IMR-90 (cell line): ENCODE measurements around the gene LZTFL1. TPM values are rescaled to one million over a fixed set of nuclear protein-coding genes. Genes with fewer than 3 reads are reported as not detected.

ENCODE experiments used
- ATAC-seq: fragments of 200-7000 bp; cut with Tn5 transposase; 2 replicates; pipeline ENCODE4 v1.9.1; 2020; ENCODE audit warnings: low read depth, mild to moderate bottlenecking, moderate library complexity
- BruUV-seq: library from RNA; stranded (reverse); fragments of 400-500 nt; replicated peaks from 2 replicates; lab custom pipeline; 2021; lab: Mats Ljungman, UMichigan
- CTCF ChIA-PET: fragments of 300-600 bp; formaldehyde crosslinking; extraction: SDS; loops from one replicate; lab custom pipeline; 2021; ENCODE audit warnings: antibody characterized with exemption; lab: Yijun Ruan, JAX
- POLR2A ChIA-PET: fragments of 300-600 bp; sonication (Branson Sonifier 250); formaldehyde crosslinking; loops from one replicate; lab custom pipeline; 2022; ENCODE audit warnings: antibody characterized with exemption; ENCODE audit not compliant: unreplicated experiment; lab: Charles Lee
- DNase-seq: peaks from one replicate; pipeline ENCODE4 v3.0.0; 2013
- H2AFZ ChIP-seq: replicated peaks from 2 replicates; pipeline ENCODE3; 2013; ENCODE audit warnings: low read length, mild to moderate bottlenecking; ENCODE audit not compliant: poor library complexity
- H2AK5ac ChIP-seq: 2 replicates; pipeline ENCODE4 v1.6.1; 2013; ENCODE audit warnings: low read depth, low read length, inconsistent platforms
- H2AK9ac ChIP-seq: replicated peaks from 2 replicates; pipeline ENCODE3; 2013; ENCODE audit warnings: mild to moderate bottlenecking, low read depth, low read length, moderate library complexity; ENCODE audit not compliant: poor library complexity
- H2BK120ac ChIP-seq: 2 replicates; pipeline ENCODE4 v1.6.1; 2013; ENCODE audit warnings: low read depth, low read length, inconsistent platforms
- H2BK15ac ChIP-seq: 3 replicates; pipeline ENCODE4 v1.6.1; 2013; ENCODE audit warnings: low read depth, low read length, inconsistent platforms
- H2BK20ac ChIP-seq: 2 replicates; pipeline ENCODE4 v1.6.1; 2013; ENCODE audit warnings: low read depth, mild to moderate bottlenecking, inconsistent platforms, low read length, moderate library complexity
- H2BK5ac ChIP-seq: 2 replicates; pipeline ENCODE4 v1.6.1; 2013; ENCODE audit warnings: mild to moderate bottlenecking, low read depth, low read length, inconsistent platforms; ENCODE audit not compliant: poor library complexity, severe bottlenecking
- H3K14ac ChIP-seq: replicated peaks from 2 replicates; pipeline ENCODE4 v1.6.1; 2013; ENCODE audit warnings: low read depth, low read length, inconsistent platforms
- H3K18ac ChIP-seq: 2 replicates; pipeline ENCODE4 v1.6.1; 2013; ENCODE audit warnings: low read depth, low read length, control low read depth
- H3K23ac ChIP-seq: 2 replicates; pipeline ENCODE4 v1.6.1; 2013; ENCODE audit warnings: low read depth, low read length, inconsistent platforms
- H3K27ac ChIP-seq: 2 replicates; pipeline ENCODE4 v1.5.1; 2013; ENCODE audit warnings: mild to moderate bottlenecking, control low read depth, low read length; ENCODE audit not compliant: insufficient read depth
- H3K27me3 ChIP-seq: 2 replicates; pipeline ENCODE4 v1.6.1; 2013; ENCODE audit warnings: low read length; ENCODE audit not compliant: control insufficient read depth, insufficient read depth
- H3K36me3 ChIP-seq: 2 replicates; pipeline ENCODE4 v1.6.1; 2013; ENCODE audit warnings: low read length, mixed read lengths; ENCODE audit not compliant: control insufficient read depth, insufficient read depth
- H3K4ac ChIP-seq: 2 replicates; pipeline ENCODE4 v1.6.1; 2013; ENCODE audit warnings: low read depth, low read length, inconsistent platforms
- H3K4me1 ChIP-seq: 2 replicates; pipeline ENCODE4 v1.6.1; 2013; ENCODE audit warnings: low read length, mixed read lengths; ENCODE audit not compliant: control insufficient read depth, insufficient read depth
- H3K4me2 ChIP-seq: 2 replicates; pipeline ENCODE4 v1.6.1; 2013; ENCODE audit warnings: low read depth, mild to moderate bottlenecking, control low read depth, low read length, moderate library complexity
- H3K4me3 ChIP-seq: 2 replicates; pipeline ENCODE4 v1.5.1; 2013; ENCODE audit warnings: low read depth, mild to moderate bottlenecking, control low read depth, low read length, moderate library complexity; ENCODE audit not compliant: insufficient read depth
- H3K56ac ChIP-seq: 2 replicates; pipeline ENCODE4 v1.6.1; 2013; ENCODE audit warnings: low read length, inconsistent platforms; ENCODE audit not compliant: insufficient read depth; ENCODE audit errors: extremely low read depth
- H3K79me1 ChIP-seq, 2 experiments: 2 replicates each; pipeline ENCODE4 v1.6.1; 2013; ENCODE audit warnings: low read length in 2 of 2, inconsistent platforms in 1 of 2, low read depth in 1 of 2
- H3K9ac ChIP-seq: 2 replicates; pipeline ENCODE4 v1.6.1; 2013; ENCODE audit warnings: low read depth, low read length, control low read depth
- H3K9me1 ChIP-seq: 2 replicates; pipeline ENCODE4 v1.6.1; 2013; ENCODE audit warnings: low read length, inconsistent platforms; ENCODE audit not compliant: insufficient read depth
- H3K9me3 ChIP-seq: 2 replicates; pipeline ENCODE4 v1.6.1; 2013; ENCODE audit warnings: low read length; ENCODE audit not compliant: control insufficient read depth, insufficient read depth
- H4K20me1 ChIP-seq: 2 replicates; pipeline ENCODE4 v1.6.1; 2013; ENCODE audit warnings: low read length, inconsistent platforms; ENCODE audit not compliant: insufficient read depth
- H4K5ac ChIP-seq: 2 replicates; pipeline ENCODE4 v1.6.1; 2013; ENCODE audit warnings: mild to moderate bottlenecking, low read depth, low read length, control low read depth
- H4K8ac ChIP-seq, 2 experiments: 2 replicates each; pipeline ENCODE4 v1.6.1; 2013; ENCODE audit warnings: low read depth in 2 of 2, low read length in 2 of 2, control low read depth in 1 of 2, inconsistent platforms in 1 of 2
- H4K91ac ChIP-seq: 2 replicates; pipeline ENCODE4 v1.6.1; 2013; ENCODE audit warnings: low read depth, low read length, inconsistent platforms; ENCODE audit not compliant: insufficient read depth
- BHLHE40 ChIP-seq: fragments of 150-350 bp; IDR thresholded peaks from 2 replicates; pipeline ENCODE4 v1.6.1; 2016; ENCODE audit warnings: mild to moderate bottlenecking, low read depth, low read length
- CEBPB ChIP-seq: IDR thresholded peaks from 2 replicates; pipeline ENCODE4 v1.6.1; 2012; ENCODE audit warnings: low read depth, low read length, improper control_type of control experiment
- CTCF ChIP-seq: conservative IDR thresholded peaks from 2 replicates; pipeline ENCODE4 v1.5.1; 2012; ENCODE audit warnings: mild to moderate bottlenecking, low read depth, low read length, improper control_type of control experiment
- ELK1 ChIP-seq: fragments of 150-350 bp; IDR thresholded peaks from 2 replicates; pipeline ENCODE4 v1.6.1; 2016; ENCODE audit warnings: low read depth, mild to moderate bottlenecking, low read length, moderate library complexity, borderline replicate concordance
- MAZ ChIP-seq: IDR thresholded peaks from 2 replicates; pipeline ENCODE4 v1.6.1; 2012; ENCODE audit warnings: low read depth, mild to moderate bottlenecking, low read length, improper control_type of control experiment, moderate library complexity, borderline replicate concordance
- MXI1 ChIP-seq: IDR thresholded peaks from 2 replicates; pipeline ENCODE4 v1.6.1; 2012; ENCODE audit warnings: low read depth, mild to moderate bottlenecking, low read length, moderate library complexity, borderline replicate concordance
- NFE2L2 ChIP-seq: fragments of 150-350 bp; IDR thresholded peaks from 2 replicates; pipeline ENCODE4 v1.6.1; 2016; ENCODE audit warnings: low read depth, mild to moderate bottlenecking, low read length
- POLR2A ChIP-seq: IDR thresholded peaks from 2 replicates; pipeline ENCODE4 v1.6.1; 2012; ENCODE audit warnings: mild to moderate bottlenecking, low read depth, low read length
- RAD21 ChIP-seq: IDR thresholded peaks from 2 replicates; pipeline ENCODE4 v1.6.1; 2012; ENCODE audit warnings: low read length, improper control_type of control experiment
- RFX5 ChIP-seq: IDR thresholded peaks from 2 replicates; pipeline ENCODE4 v1.8.0; 2012; ENCODE audit warnings: low read depth, mild to moderate bottlenecking, low read length, moderate library complexity
- SMC3 ChIP-seq: fragments of 150-350 bp; IDR thresholded peaks from 2 replicates; pipeline ENCODE4 v1.6.1; 2016; ENCODE audit warnings: low read depth, mild to moderate bottlenecking, antibody characterized with exemption, low read length, moderate library complexity
- WGBS, 2 experiments: methylation state at CpG; one replicate each; pipeline versions ENCODE4 v1.1.5 to v1.1.7; 2013; ENCODE audit warnings: missing lambda C conversion rate in 2 of 2; ENCODE audit not compliant: insufficient read length in 1 of 2; ENCODE audit errors: extremely low coverage in 2 of 2; 5-methylcytosine and 5-hydroxymethylcytosine counted together
- dilution Hi-C: fragments of 300-500 bp; cut with HindIII; formaldehyde crosslinking; loops from one replicate; pipeline ENCODE4 v1.14.3; 2018; ENCODE audit warnings: low sequenced_read_pairs; ENCODE audit not compliant: unreplicated experiment
- in situ Hi-C: fragments of 300-500 bp; cut with MboI; formaldehyde crosslinking; loops from 3 replicates; pipeline ENCODE4 v1.14.3; 2019; ENCODE audit warnings: low sequenced_read_pairs, inconsistent platforms, mixed read lengths
- intact Hi-C: fragments of 100-400 bp; cut with micrococcal nuclease; formaldehyde crosslinking; loops from 2 replicates; pipeline ENCODE4 v1.10.0; 2022
- polyA plus RNA-seq, 3 experiments: library from polyadenylated mRNA; depleted of rRNA; stranded (reverse); fragments of >200 nt; gene quantifications; 2 replicates each; pipeline ENCODE4 v1.2.3, GENCODE V29; 2012; ENCODE audit warnings: low replicate concordance in 1 of 3
- total RNA-seq: library from RNA; depleted of rRNA; stranded (reverse); fragments of >200 nt; gene quantifications from 2 replicates; pipeline ENCODE4 v1.2.3, GENCODE V29; 2012

The LZTFL1 gene
- total and polyA plus RNA-seq, 2 of the 4 experiments (the other 2 are of a cell fraction), result 10.3 to 10.4 TPM

GRCh38 chr3:45884368-45885201 lies 42.7 kb upstream of the LZTFL1 start (continued):
- no peak for TF ChIP-seq MAZ

- Histone ChIP-seq H2BK15ac (no peak overlapping the region), H3K27me3 (peaks cover 41% of the 10 kb centered on the region), H3K14ac (no peak overlapping the region), H2AK9ac (no peak overlapping the region), H3K9me3 (no peaks in the 10 kb centered on the region), H3K4ac (no peak overlapping the region), H3K79me1 (no peaks in the 10 kb centered on the region), H3K23ac (no peak overlapping the region), H2BK5ac (no peak overlapping the region), H2BK120ac (no peak overlapping the region), H3K27ac (no peak overlapping the region), H4K5ac (no peak overlapping the region), H3K56ac (no peak overlapping the region), H3K4me1 (no peaks in the 10 kb centered on the region; the same call in 1 of the 2 replicates), H3K4me3 (no peak overlapping the region), H2AFZ (no peak overlapping the region), H3K18ac (no peak overlapping the region), H4K91ac (no peak overlapping the region), H3K9me1 (no peaks in the 10 kb centered on the region), H3K9ac (no peak overlapping the region), H2BK20ac (no peak overlapping the region), H4K8ac (no peak overlapping the region), H4K20me1 (no peaks in the 10 kb centered on the region), H2AK5ac (no peak overlapping the region), H3K4me2 (no peak overlapping the region), H3K36me3 (no peaks in the 10 kb centered on the region)
- dilution Hi-C loops, result no loop called here
- in situ Hi-C loops, result no loop called here
- ATAC-seq, result no peak
- peak; percentile 53 for DNase-seq
- intact Hi-C loops, result no loop called here
- POLR2A ChIA-PET, result no interaction called here
- BruUV-seq, result no TSS peak
- WGBS, 2 experiments, result 0% methylated on average over 1 of the region's 8 CpGs; no CpG with 5 or more reads in 1 of the 2 experiments
- CTCF ChIA-PET, result no interaction called here
- no peak for TF ChIP-seq RAD21
- TF ChIP-seq MXI1, result no peak
- TF ChIP-seq ELK1, result no peak
- no peak for TF ChIP-seq SMC3
- no peak for TF ChIP-seq BHLHE40
- no peak for TF ChIP-seq POLR2A
- TF ChIP-seq CEBPB, result no peak
- TF ChIP-seq NFE2L2, result no peak
- TF ChIP-seq RFX5, result no peak
- no peak for TF ChIP-seq MAZ
- TF ChIP-seq CTCF, result no peak
Measured at GRCh38 chr3:45881078-45882022, 39.4 kb upstream of the LZTFL1 start.
